Articular chondrocyte of knee joint (primary cell): ENCODE measurements around the gene TRUB1. TPM values are rescaled to one million over a fixed set of nuclear protein-coding genes. Genes with fewer than 3 reads are reported as not detected.

Experiments
- small RNA-seq: library from RNA; depleted of rRNA; stranded (forward); fragments of <200 nt; gene quantifications from one replicate; pipeline ENCODE3, GENCODE V24; 2012
- total RNA-seq: library from RNA; depleted of rRNA; stranded (reverse); fragments of >200 nt; gene quantifications from 2 replicates; pipeline ENCODE4 v1.2.3, GENCODE V29; 2012

Gene TRUB1
- 26.9 and 31.7 TPM in 2 replicates for total RNA-seq

DNA sequence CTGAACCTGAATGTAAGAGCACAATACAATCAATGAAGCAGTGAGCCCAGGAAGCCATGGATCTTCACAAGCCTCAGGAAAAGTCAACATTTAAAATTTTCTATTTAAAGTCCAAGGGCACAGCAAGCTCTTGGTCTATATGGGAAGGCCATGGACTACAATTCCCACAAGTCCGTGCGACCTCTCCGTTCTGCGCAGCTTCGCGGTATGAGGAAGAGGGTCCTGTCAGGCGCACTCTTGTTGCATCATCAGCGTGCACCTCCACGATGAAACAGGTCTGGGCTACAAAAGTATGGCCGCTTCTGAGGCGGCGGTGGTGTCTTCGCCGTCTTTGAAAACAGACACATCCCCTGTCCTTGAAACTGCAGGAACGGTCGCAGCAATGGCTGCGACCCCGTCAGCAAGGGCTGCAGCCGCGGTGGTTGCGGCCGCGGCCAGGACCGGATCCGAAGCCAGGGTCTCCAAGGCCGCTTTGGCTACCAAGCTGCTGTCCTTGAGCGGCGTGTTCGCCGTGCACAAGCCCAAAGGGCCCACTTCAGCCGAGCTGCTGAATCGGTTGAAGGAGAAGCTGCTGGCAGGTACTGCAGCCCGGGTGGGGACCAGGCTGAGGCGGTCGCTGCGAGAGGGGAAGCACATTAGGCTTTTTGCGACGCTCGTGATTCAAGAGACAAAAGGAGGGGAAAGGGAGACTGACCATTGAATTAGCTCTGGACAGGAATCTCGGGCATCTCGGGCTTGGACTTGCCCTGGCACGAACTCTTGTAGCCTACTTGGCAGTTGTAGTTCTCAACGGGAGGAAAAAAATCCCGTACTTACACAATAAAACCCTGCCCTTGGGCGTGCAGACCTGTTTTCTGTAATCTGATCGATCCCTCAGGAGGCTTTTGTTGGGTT, at the start of gene TRUB1:
Gene TRUB1, plus strand, starts transcription at position 234 of the 894 bp plus-strand sequence. Its CDS starts 59 bp downstream, at position 293.

Small RNA genes lying within 50 kb of the gene (small RNA-seq; reads per million reads assigned to genes)
- not detected for gene RNU6-1121P

Other genes starting within 250 kb of the TRUB1 start
- gene FHIP2A, start 116.4 kb upstream of the TRUB1 start, total RNA-seq: 50.7 and 52.5 TPM in 2 replicates
- gene ATRNL1, start 155.2 kb downstream of the TRUB1 start, total RNA-seq: 2.5 and 12.5 TPM in 2 replicates